Activated T-helper 17 cell treated with anti-CD3 and anti-CD28 coated beads, Interleukin-2, amount 50 U/mL, for 72 hours (primary cell): ENCODE measurements around the gene ESRRB. TPM values are rescaled to one million over a fixed set of nuclear protein-coding genes. Genes with fewer than 3 reads are reported as not detected.

Experiments
- ATAC-seq: fragments of 150-1000 bp; cut with Tn5 transposase; replicated peaks from 2 replicates; pipeline ENCODE4 v1.10.0; 2021; ENCODE audit warnings: mild to moderate bottlenecking, moderate library complexity
- H3K27ac Mint-ChIP-seq: one replicate; pipeline ENCODE4 v1.8.0; 2022; ENCODE audit warnings: mixed read lengths
- H3K27me3 Mint-ChIP-seq: one replicate; pipeline ENCODE4 v1.8.0; 2022; ENCODE audit warnings: mixed read lengths
- H3K36me3 Mint-ChIP-seq: one replicate; pipeline ENCODE4 v1.8.0; 2022; ENCODE audit warnings: low read depth, mild to moderate bottlenecking, mixed read lengths
- H3K4me1 Mint-ChIP-seq: one replicate; pipeline ENCODE4 v1.8.0; 2022; ENCODE audit warnings: mixed read lengths
- H3K4me3 Mint-ChIP-seq: one replicate; pipeline ENCODE4 v1.8.0; 2022; ENCODE audit warnings: mild to moderate bottlenecking, mixed read lengths
- H3K9me3 Mint-ChIP-seq: one replicate; pipeline ENCODE4 v1.8.0; 2022; ENCODE audit warnings: mixed read lengths
- total RNA-seq, 2 donors: library from RNA; stranded (reverse); gene quantifications; one replicate each; pipeline ENCODE4 v1.2.3, GENCODE V29; 2022

Gene ESRRB
- total RNA-seq, 2 donors from 2014 or later: 0.30 to 0.34 TPM

- Mint-ChIP-seq H3K27me3 (peaks cover 62% of the 10 kb centered on the region), H3K27ac (no peak overlapping the region), H3K36me3 (no peaks in the 10 kb centered on the region), H3K4me1 (peaks cover 4% of the 10 kb centered on the region), H3K9me3 (no peaks in the 10 kb centered on the region), H3K4me3 (no peak overlapping the region)
- ATAC-seq: no peak
These were observed 5.1 kb downstream of the ESRRB start for GRCh38 chr14:76380991-76381390.

- Mint-ChIP-seq H3K4me3 (no peak overlapping the region), H3K4me1 (no peaks in the 10 kb centered on the region), H3K36me3 (no peaks in the 10 kb centered on the region), H3K27ac (no peak overlapping the region), H3K27me3 (peaks cover 56% of the 10 kb centered on the region), H3K9me3 (no peaks in the 10 kb centered on the region)
- ATAC-seq: no peak
These were observed 6.0 kb downstream of the ESRRB start for GRCh38 chr14:76381817-76382494.

- ATAC-seq: no peak
- H3K27ac Mint-ChIP-seq: no peak overlapping the region
- no peaks in the 10 kb centered on the region for H3K9me3 Mint-ChIP-seq
- no peaks in the 10 kb centered on the region for H3K4me1 Mint-ChIP-seq
- no peaks in the 10 kb centered on the region for H3K36me3 Mint-ChIP-seq
- peaks cover 56% of the 10 kb centered on the region for H3K27me3 Mint-ChIP-seq
- H3K4me3 Mint-ChIP-seq: no peak overlapping the region
These were observed 6.5 kb downstream of the ESRRB start for GRCh38 chr14:76382495-76382832.

- H3K27ac Mint-ChIP-seq: no peak overlapping the region
- ATAC-seq: no peak
- H3K27me3 Mint-ChIP-seq: peaks cover 50% of the 10 kb centered on the region
- no peak overlapping the region for H3K4me3 Mint-ChIP-seq
- no peaks in the 10 kb centered on the region for H3K9me3 Mint-ChIP-seq
- H3K36me3 Mint-ChIP-seq: no peaks in the 10 kb centered on the region
- H3K4me1 Mint-ChIP-seq: no peaks in the 10 kb centered on the region
These were observed 9.5 kb downstream of the ESRRB start for GRCh38 chr14:76385435-76385834.

- H3K4me3 Mint-ChIP-seq: no peak overlapping the region
- H3K4me1 Mint-ChIP-seq: no peaks in the 10 kb centered on the region
- H3K27me3 Mint-ChIP-seq: peaks cover 45% of the 10 kb centered on the region
- no peak overlapping the region for H3K27ac Mint-ChIP-seq
- peak; percentile 82 for ATAC-seq
- no peaks in the 10 kb centered on the region for H3K36me3 Mint-ChIP-seq
- no peaks in the 10 kb centered on the region for H3K9me3 Mint-ChIP-seq
These were observed 11.2 kb downstream of the ESRRB start for GRCh38 chr14:76386944-76387782.

GRCh38 chr14:76389841-76390240 lies 13.9 kb downstream of the ESRRB start:
- Mint-ChIP-seq H3K4me1 (no peaks in the 10 kb centered on the region), H3K27ac (no peak overlapping the region), H3K9me3 (no peaks in the 10 kb centered on the region), H3K4me3 (no peak overlapping the region), H3K36me3 (no peaks in the 10 kb centered on the region), H3K27me3 (peaks cover 26% of the 10 kb centered on the region)
- ATAC-seq: no peak

- no peak overlapping the region for H3K27ac Mint-ChIP-seq
- H3K4me3 Mint-ChIP-seq: no peak overlapping the region
- H3K4me1 Mint-ChIP-seq: no peaks in the 10 kb centered on the region
- ATAC-seq: no peak
- H3K36me3 Mint-ChIP-seq: no peaks in the 10 kb centered on the region
- no peaks in the 10 kb centered on the region for H3K9me3 Mint-ChIP-seq
- peaks cover 22% of the 10 kb centered on the region for H3K27me3 Mint-ChIP-seq
These were observed 14.7 kb downstream of the ESRRB start for GRCh38 chr14:76390621-76391020.

GRCh38 chr14:76391981-76392690 lies 16.2 kb downstream of the ESRRB start:
- H3K4me1 Mint-ChIP-seq: no peaks in the 10 kb centered on the region
- no peaks in the 10 kb centered on the region for H3K36me3 Mint-ChIP-seq
- no peak for ATAC-seq
- H3K27me3 Mint-ChIP-seq: peaks cover 25% of the 10 kb centered on the region
- no peaks in the 10 kb centered on the region for H3K9me3 Mint-ChIP-seq
- H3K27ac Mint-ChIP-seq: no peak overlapping the region
- no peak overlapping the region for H3K4me3 Mint-ChIP-seq

GRCh38 chr14:76394569-76394968 lies 18.6 kb downstream of the ESRRB start:
- H3K27me3 Mint-ChIP-seq: peaks cover 19% of the 10 kb centered on the region
- ATAC-seq: no peak
- H3K27ac Mint-ChIP-seq: no peak overlapping the region
- H3K36me3 Mint-ChIP-seq: no peaks in the 10 kb centered on the region
- H3K4me1 Mint-ChIP-seq: no peaks in the 10 kb centered on the region
- no peaks in the 10 kb centered on the region for H3K9me3 Mint-ChIP-seq
- no peak overlapping the region for H3K4me3 Mint-ChIP-seq

- peaks cover 16% of the 10 kb centered on the region for H3K27me3 Mint-ChIP-seq
- no peaks in the 10 kb centered on the region for H3K9me3 Mint-ChIP-seq
- ATAC-seq: no peak
- no peak overlapping the region for H3K4me3 Mint-ChIP-seq
- H3K27ac Mint-ChIP-seq: no peak overlapping the region
- no peaks in the 10 kb centered on the region for H3K36me3 Mint-ChIP-seq
- H3K4me1 Mint-ChIP-seq: no peaks in the 10 kb centered on the region
These were observed 19.2 kb downstream of the ESRRB start for GRCh38 chr14:76395161-76395560.

- Mint-ChIP-seq H3K27ac (no peak overlapping the region), H3K36me3 (no peaks in the 10 kb centered on the region), H3K9me3 (no peaks in the 10 kb centered on the region), H3K4me3 (no peak overlapping the region), H3K27me3 (peaks cover 14% of the 10 kb centered on the region), H3K4me1 (no peaks in the 10 kb centered on the region)
- ATAC-seq: no peak
These were observed 20.8 kb downstream of the ESRRB start for GRCh38 chr14:76396714-76397187.

GRCh38 chr14:76405627-76406026 lies 29.7 kb downstream of the ESRRB start:
- Mint-ChIP-seq H3K27ac (no peak overlapping the region), H3K36me3 (no peaks in the 10 kb centered on the region)

GRCh38 chr14:76407449-76408150 lies 31.7 kb downstream of the ESRRB start:
- no peaks in the 10 kb centered on the region for H3K36me3 Mint-ChIP-seq
- H3K4me3 Mint-ChIP-seq: no peak overlapping the region
- no peak for ATAC-seq
- no peak overlapping the region for H3K27ac Mint-ChIP-seq
- H3K27me3 Mint-ChIP-seq: peaks cover 20% of the 10 kb centered on the region
- H3K9me3 Mint-ChIP-seq: no peaks in the 10 kb centered on the region
- no peaks in the 10 kb centered on the region for H3K4me1 Mint-ChIP-seq

More at GRCh38 chr14:76405627-76406026, 29.7 kb downstream of the ESRRB start:
- Mint-ChIP-seq H3K27me3 (peaks cover 17% of the 10 kb centered on the region), H3K9me3 (no peaks in the 10 kb centered on the region), H3K4me1 (no peaks in the 10 kb centered on the region), H3K4me3 (no peak overlapping the region)
- no peak for ATAC-seq

GRCh38 chr14:76408877-76409276 lies 32.9 kb downstream of the ESRRB start:
- H3K4me1 Mint-ChIP-seq: no peaks in the 10 kb centered on the region
- no peak overlapping the region for H3K4me3 Mint-ChIP-seq
- peaks cover 26% of the 10 kb centered on the region for H3K27me3 Mint-ChIP-seq
- no peaks in the 10 kb centered on the region for H3K9me3 Mint-ChIP-seq
- no peaks in the 10 kb centered on the region for H3K36me3 Mint-ChIP-seq
- no peak for ATAC-seq
- H3K27ac Mint-ChIP-seq: no peak overlapping the region
